Heart left ventricle (tissue), 13 donors: ENCODE measurements around the gene PTPN11.

Experiments used
- CTCF ChIP-seq, 12 donors: fragments of 200-600 bp; sonication (generic) in 4 of 12; IDR thresholded peaks; one replicate each; pipeline versions ENCODE4 v1.5.0 to v1.8.0; 2018 to 2022; ENCODE audit warnings: antibody characterized with exemption in 12 of 12, mild to moderate bottlenecking in 5 of 12
- POLR2A ChIP-seq, 2 donors: fragments of 450-650 bp; IDR thresholded peaks; one replicate each; pipeline ENCODE4 v1.6.1; 2017; ENCODE audit warnings: antibody characterized with exemption in 2 of 2, mild to moderate bottlenecking in 2 of 2, moderate library complexity in 2 of 2
- donor health status: ischemic (EF 13 %, LVEDD 7.1; RV severe dilation, severe dysfunction).
- donor health status: DM: no; HTN: yes; CAD: no.
- donor health status: DM: no; HTN: no; CAD: no.
- donor health status: ischemic (EF 25% LVEDD 6.9; RV normal size, moderate dysfunction).
- donor health status: ischemic (EF 25% LVEDD 5.7; RV mildly dilated, moderate dysfunction).
- donor health status: ischemic (EF 35%, LVEDD 5.7; RV mildly dilated, moderate dysfunction).
- donor health status: nonischemic (EF 11% LVEDD 7.7; RV severe dilation, severe dysfunction).
- donor health status: DM: yes; HTN: yes; CAD: no.
- donor health status: PGD.
- donor health status: ischemic (EF 29% LVEDD 5.4; RV normal size, mild dysfunction).
- donor health status: nonischemic (EF 23%, LVEDD 6.1; RV moderate dilation, normal function).

DNA sequence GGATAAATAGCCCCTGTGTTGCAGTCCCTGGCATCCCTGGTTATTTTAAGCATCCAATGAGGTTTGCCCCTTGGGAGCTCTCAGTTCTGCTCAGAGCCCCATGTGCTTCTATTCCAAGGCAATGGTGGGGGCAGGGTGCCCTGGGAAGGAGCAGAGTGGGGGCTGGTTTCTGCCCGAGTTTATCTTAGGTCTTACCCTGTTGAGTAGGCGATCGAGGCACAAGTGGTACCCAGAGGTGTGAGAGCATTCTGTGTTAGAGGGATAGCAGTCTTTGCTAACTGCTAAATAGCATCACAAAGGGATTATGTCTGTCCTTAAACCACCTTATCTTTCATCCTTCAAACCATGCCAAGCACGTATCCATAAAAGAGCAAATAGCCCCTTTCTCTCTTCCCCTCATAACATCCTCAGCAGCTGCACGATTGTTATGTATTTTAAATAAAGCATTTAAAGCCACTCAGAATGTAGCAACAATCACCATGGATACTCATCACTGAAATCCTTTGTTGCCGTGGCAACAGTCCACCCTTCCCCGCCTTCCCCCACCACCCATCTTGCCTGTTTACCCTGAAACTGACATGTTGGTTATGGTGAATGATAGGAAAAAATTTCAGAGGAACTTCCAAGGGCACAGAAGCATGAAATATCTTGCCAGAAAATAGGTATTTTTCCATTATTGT lies 139.3 kb downstream of the PTPN11 start:
- TF ChIP-seq CTCF (IDR thresholded peaks at IDR 0.05), result no peak
- TF ChIP-seq POLR2A (IDR thresholded peaks at IDR 0.05), result no peak
